GM12891 (cell line): ENCODE results near the gene LGI1. TPM values are rescaled to one million over a fixed set of nuclear protein-coding genes. Genes with fewer than 3 reads are reported as not detected.
A peak's percentile ranks its signal among the peaks of the same experiment; 100 is the strongest.

Source experiments
- DNase-seq: peaks from one replicate; pipeline ENCODE4 v3.0.0; 2011; ENCODE audit warnings: low spot score; ENCODE audit not compliant: insufficient read length
- FAIRE-seq: peaks from 2 replicates; lab custom pipeline; 2011; peaks lifted over from hg19 to GRCh38; lab: Jason Lieb, UNC
- PAX5 ChIP-seq: IDR thresholded peaks from 2 replicates; pipeline ENCODE4 v1.6.1; 2011; ENCODE audit warnings: low read length, moderate library complexity, mild to moderate bottlenecking; ENCODE audit not compliant: insufficient read depth, severe bottlenecking
- POLR2A ChIP-seq: IDR thresholded peaks from 2 replicates; pipeline ENCODE4 v1.6.1; 2011; ENCODE audit warnings: low read depth, low read length, control low read depth
- POLR2AphosphoS5 ChIP-seq: IDR thresholded peaks from 2 replicates; pipeline ENCODE4 v1.6.1; 2011; ENCODE audit warnings: low read depth, low read length, control low read depth
- POU2F2 ChIP-seq: IDR thresholded peaks from 2 replicates; pipeline ENCODE4 v1.6.1; 2011; ENCODE audit warnings: low read depth, mild to moderate bottlenecking, control low read depth, low read length, moderate library complexity
- SPI1 ChIP-seq: IDR thresholded peaks from 2 replicates; pipeline ENCODE4 v1.6.1; 2011; ENCODE audit warnings: low read depth, low read length, control low read depth
- TAF1 ChIP-seq: IDR thresholded peaks from 2 replicates; pipeline ENCODE4 v1.6.1; 2011; ENCODE audit warnings: low read depth, low read length, control low read depth
- polyA plus RNA-seq: library from polyadenylated mRNA; unstranded; fragments of >200 nt; gene quantifications from one replicate; pipeline ENCODE4 v1.2.1, GENCODE V29; 2012; ENCODE audit warnings: low read depth, missing spikeins, inconsistent platforms; ENCODE audit not compliant: missing spikeins

The LGI1 gene
- not detected for polyA plus RNA-seq

GRCh38 chr10:93757801-93758507 lies at the start of gene LGI1:
Gene LGI1, plus strand, starts transcription at chr10:93757936. Its CDS starts 209 bp downstream, at chr10:93758145.
- FAIRE-seq (no peak), DNase-seq (no peak)
- no peak for TF ChIP-seq POU2F2
- TF ChIP-seq POLR2AphosphoS5: no peak
- TF ChIP-seq PAX5: no peak
- no peak for TF ChIP-seq TAF1
- TF ChIP-seq POLR2A: no peak
- TF ChIP-seq SPI1: no peak

GRCh38 chr10:93710333-93710909 lies 47.3 kb upstream of the LGI1 start:
- no peak for TF ChIP-seq POLR2A
- no peak for TF ChIP-seq SPI1
- no peak for TF ChIP-seq PAX5
- TF ChIP-seq TAF1: no peak
- no peak for TF ChIP-seq POLR2AphosphoS5
- TF ChIP-seq POU2F2: no peak
- FAIRE-seq (no peak), DNase-seq (no peak)

GRCh38 chr10:93711891-93712290 lies 45.8 kb upstream of the LGI1 start:
- DNase-seq (no peak), FAIRE-seq (no peak)
- TF ChIP-seq POLR2A (no peak), PAX5 (no peak), TAF1 (no peak), POLR2AphosphoS5 (no peak), POU2F2 (no peak), SPI1 (no peak)

- TF ChIP-seq POU2F2 (no peak), POLR2AphosphoS5 (no peak), POLR2A (no peak), SPI1 (no peak), TAF1 (no peak), PAX5 (no peak)
- DNase-seq: no peak
- FAIRE-seq: no peak
These were observed 45.1 kb upstream of the LGI1 start for GRCh38 chr10:93712593-93712992.

- FAIRE-seq (peak; percentile 90), DNase-seq (peak; percentile 17)
- TF ChIP-seq SPI1 (peak; percentile 95), POLR2AphosphoS5 (no peak)
These were observed 42.4 kb upstream of the LGI1 start for GRCh38 chr10:93715345-93715744.

- DNase-seq (no peak), FAIRE-seq (peak; percentile 81)
- no peak for TF ChIP-seq POLR2AphosphoS5
- no peak for TF ChIP-seq POLR2A
- TF ChIP-seq POU2F2: no peak
- TF ChIP-seq TAF1: no peak
- TF ChIP-seq SPI1: no peak
- TF ChIP-seq PAX5: no peak
These were observed 41.0 kb upstream of the LGI1 start for GRCh38 chr10:93716766-93717165.

- DNase-seq (no peak), FAIRE-seq (peak; percentile 84)
- TF ChIP-seq POU2F2 (no peak), POLR2A (no peak), POLR2AphosphoS5 (no peak), SPI1 (peak; percentile 81)
These were observed 38.6 kb upstream of the LGI1 start for GRCh38 chr10:93718937-93719725.

- DNase-seq (no peak), FAIRE-seq (no peak)
- no peak for TF ChIP-seq POLR2AphosphoS5
- TF ChIP-seq POU2F2: no peak
These were observed 37.8 kb upstream of the LGI1 start for GRCh38 chr10:93719901-93720300.

- no peak for TF ChIP-seq TAF1
- no peak for TF ChIP-seq POLR2A
- no peak for TF ChIP-seq SPI1
- TF ChIP-seq POLR2AphosphoS5: no peak
- TF ChIP-seq PAX5: no peak
- TF ChIP-seq POU2F2: no peak
- no peak for FAIRE-seq
- no peak for DNase-seq
These were observed 35.2 kb upstream of the LGI1 start for GRCh38 chr10:93722550-93722949.

- no peak for TF ChIP-seq POLR2AphosphoS5
- no peak for TF ChIP-seq POU2F2
- no peak for TF ChIP-seq PAX5
- DNase-seq: no peak
- FAIRE-seq: no peak
These were observed 34.6 kb upstream of the LGI1 start for GRCh38 chr10:93723153-93723552.
